RCC 7860 (cell line): ENCODE data around the gene EPHB2.

Experiments
- DNase-seq: peaks from one replicate; pipeline ENCODE4 v3.0.0-alpha.2; 2015; ENCODE audit warnings: low spot score
- FAIRE-seq: peaks from 2 replicates; lab custom pipeline; 2012; peaks lifted over from hg19 to GRCh38; lab: Jason Lieb, UNC

EPHB2 gene

DNA sequence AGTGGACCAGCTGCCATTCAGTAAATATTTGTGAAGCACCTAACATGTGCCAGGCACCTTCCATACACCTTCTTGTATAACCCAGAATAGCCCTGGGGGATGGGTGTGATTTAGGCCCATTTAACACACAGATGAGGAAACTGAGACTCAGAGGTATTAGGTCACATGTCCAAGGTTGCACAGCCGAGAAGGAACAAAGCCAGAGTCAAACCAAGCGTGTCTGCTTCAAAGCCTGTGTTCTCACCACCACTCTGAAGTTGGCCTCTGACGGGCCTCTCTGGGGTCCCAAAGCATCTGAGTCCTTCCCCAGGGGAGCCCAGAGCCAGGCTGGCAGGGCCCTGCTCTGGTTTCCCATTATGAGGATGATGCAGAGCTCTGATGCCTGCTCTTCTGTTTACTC, 196.9 kb downstream of the EPHB2 start:
- no peak for FAIRE-seq
- DNase-seq: no peak

GRCh38 chr1:22908880-22909426, 198.3 kb downstream of the EPHB2 start:
- DNase-seq: no peak
- no peak for FAIRE-seq

DNA sequence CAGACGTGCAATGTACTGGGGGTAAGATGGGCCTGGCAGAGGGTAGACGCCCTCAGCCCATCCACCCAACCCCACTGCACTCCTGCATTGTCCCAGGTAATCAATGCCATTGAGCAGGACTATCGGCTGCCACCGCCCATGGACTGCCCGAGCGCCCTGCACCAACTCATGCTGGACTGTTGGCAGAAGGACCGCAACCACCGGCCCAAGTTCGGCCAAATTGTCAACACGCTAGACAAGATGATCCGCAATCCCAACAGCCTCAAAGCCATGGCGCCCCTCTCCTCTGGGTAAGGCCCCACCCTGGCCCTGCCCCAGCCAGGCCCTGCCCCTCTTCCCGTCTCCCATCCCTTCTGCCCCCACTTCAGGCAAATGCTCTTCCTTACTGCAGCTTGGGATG, 199.6 kb downstream of the EPHB2 start:
- DNase-seq (no peak), FAIRE-seq (no peak)

DNA sequence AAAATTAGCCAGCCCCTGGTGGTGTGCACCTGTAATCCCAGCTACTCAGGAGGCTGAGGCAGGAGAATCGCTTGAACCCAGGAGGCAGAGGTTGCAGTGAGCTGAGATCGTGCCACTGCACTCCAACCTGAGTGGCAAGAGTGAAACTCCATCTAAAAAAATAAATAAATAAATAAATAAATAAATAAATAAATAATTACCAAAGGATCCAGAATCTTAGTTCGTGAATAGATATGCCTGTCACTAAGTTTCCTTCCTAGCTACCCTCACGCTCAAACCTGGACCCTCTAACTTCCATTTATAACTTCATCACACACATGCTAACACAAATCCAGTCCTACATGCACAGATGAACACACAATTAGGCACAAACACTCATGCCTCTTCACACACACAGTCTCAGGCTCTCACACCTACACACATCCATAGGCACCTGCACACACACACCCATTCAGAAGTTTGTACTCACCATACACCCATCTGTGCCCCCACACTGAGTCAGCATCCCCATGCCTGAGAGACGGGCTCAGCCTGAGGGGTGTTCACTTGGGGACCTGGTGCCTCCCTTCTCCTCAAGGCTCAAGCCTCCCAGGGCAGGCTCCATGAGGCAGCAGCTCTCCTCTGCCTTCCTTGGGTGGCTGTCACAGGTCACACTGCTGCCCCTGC, 200.5 kb downstream of the EPHB2 start:
- DNase-seq (no peak), FAIRE-seq (no peak)

DNA sequence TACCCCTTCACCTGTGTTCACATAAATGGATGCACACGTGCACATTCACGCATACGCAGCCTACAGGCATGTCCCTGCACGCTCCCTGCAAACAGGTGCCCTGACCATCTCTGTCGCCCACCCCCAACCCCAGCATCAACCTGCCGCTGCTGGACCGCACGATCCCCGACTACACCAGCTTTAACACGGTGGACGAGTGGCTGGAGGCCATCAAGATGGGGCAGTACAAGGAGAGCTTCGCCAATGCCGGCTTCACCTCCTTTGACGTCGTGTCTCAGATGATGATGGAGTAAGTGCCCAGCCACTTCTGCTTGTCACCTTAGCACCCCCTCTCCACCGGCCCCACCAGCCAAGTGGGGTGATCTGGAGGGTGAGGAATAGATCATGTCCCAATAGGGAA, 201.7 kb downstream of the EPHB2 start:
- no peak for DNase-seq
- FAIRE-seq: no peak

GRCh38 chr1:22913421-22914141, 202.9 kb downstream of the EPHB2 start:
- FAIRE-seq (no peak), DNase-seq (no peak)

DNA sequence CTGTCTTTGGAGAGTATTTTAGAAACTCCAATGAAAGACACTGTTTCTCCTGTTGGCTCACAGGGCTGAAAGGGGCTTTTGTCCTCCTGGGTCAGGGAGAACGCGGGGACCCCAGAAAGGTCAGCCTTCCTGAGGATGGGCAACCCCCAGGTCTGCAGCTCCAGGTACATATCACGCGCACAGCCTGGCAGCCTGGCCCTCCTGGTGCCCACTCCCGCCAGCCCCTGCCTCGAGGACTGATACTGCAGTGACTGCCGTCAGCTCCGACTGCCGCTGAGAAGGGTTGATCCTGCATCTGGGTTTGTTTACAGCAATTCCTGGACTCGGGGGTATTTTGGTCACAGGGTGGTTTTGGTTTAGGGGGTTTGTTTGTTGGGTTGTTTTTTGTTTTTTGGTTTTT, 203.5 kb downstream of the EPHB2 start:
- no peak for DNase-seq
- FAIRE-seq: no peak

DNA sequence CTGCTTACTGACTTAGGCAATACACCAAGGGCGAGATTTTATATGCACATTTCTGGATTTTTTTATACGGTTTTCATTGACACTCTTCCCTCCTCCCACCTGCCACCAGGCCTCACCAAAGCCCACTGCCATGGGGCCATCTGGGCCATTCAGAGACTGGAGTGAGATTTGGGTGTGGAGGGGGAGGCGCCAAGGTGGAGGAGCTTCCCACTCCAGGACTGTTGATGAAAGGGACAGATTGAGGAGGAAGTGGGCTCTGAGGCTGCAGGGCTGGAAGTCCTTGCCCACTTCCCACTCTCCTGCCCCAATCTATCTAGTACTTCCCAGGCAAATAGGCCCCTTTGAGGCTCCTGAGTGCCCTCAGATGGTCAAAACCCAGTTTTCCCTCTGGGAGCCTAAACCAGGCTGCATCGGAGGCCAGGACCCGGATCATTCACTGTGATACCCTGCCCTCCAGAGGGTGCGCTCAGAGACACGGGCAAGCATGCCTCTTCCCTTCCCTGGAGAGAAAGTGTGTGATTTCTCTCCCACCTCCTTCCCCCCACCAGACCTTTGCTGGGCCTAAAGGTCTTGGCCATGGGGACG, 204.1 kb downstream of the EPHB2 start:
- FAIRE-seq: no peak

DNA sequence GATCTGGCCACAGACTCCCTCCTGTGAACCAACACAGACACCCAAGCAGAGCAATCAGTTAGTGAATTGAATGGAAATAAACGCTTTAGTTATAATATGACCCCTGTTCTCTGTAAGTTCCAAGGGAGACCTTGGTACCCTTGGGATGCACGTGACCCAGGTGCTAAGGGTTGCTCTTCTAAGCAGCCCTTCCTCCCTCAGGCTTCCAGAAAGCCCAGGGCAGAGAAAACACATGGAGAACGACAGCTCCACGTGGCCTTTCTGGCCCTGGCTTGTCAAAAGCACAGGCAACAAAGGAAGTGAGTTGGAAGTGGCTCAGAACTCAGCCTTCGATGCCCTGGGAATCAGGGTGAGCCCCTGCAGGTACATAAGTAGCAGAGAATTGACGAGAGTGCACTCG, 204.6 kb downstream of the EPHB2 start:
- FAIRE-seq (no peak), DNase-seq (no peak)

More for the DNA sequence above, 204.1 kb downstream of the EPHB2 start:
- no peak for DNase-seq

DNA sequence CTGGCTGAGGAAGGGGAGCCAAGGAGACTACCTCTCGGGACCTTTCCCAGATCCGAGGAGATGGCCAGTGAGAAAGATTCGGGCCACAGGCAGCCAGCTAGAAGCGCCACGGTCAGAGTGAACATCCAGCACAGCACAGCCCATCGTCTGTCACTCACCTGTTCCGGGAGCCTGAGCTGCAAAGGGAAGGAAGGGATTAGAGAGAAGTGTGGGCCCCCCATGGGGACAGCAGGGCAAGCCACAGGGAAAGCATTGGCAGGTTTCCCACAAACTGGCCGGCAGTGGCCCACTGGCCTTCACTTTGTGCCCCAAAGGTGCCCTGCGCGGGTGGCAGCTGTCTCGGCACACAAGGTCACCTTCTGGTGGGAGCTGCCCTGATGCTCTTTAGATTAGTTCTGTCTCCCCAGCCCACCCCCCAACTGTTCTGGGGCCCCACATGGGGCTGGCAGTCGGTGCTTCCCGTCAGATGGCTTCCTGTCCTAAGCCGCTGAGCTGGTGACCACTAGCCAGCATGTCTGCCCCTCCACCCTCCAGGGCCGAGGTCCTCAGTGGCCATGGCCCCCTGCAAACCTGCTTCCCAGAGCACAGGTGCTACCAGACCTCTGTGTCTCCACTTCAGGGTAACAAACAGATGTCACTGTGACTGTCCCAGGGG, 205.3 kb downstream of the EPHB2 start:
- FAIRE-seq: no peak

DNA sequence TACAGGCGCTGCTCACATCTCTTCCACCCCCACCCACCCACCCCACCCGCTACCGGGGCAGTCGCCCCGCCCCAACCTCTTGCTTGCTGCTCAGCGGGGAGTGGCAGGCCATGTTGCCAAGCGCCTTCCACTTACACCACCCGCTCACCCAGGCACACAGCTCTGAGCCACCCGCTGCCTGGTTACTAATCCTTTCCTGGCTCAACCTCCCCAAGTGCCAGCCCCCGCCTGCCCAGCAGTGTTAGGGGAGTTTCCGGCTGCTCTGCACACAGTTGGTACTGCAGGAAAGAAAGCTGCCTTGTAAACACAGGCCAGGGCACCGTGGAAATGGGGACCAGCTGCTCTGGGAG, 205.8 kb downstream of the EPHB2 start:
- peak; percentile 55 for DNase-seq
- no peak for FAIRE-seq

More for the DNA sequence above, 205.3 kb downstream of the EPHB2 start:
- no peak for DNase-seq

DNA sequence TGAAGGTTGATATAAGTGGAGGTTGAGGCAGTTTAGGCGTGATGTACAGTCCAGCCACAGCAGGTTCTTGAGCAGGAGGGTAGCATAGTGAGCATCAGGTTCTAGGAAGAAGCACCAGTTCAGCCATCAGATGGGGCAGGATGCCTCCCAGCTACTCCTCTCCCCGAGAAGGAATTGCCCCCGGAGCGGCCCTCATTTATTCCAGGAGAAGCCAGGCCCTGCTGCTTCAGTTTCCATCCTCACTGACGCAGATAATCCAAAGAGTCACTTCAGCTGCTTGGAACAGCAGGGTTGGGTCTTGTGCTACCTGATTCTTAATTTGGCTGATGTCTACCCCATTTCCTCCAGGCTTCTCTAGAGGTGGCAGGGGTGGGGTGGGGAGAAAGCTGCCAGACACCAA, 207.3 kb downstream of the EPHB2 start:
- FAIRE-seq (no peak), DNase-seq (no peak)

DNA sequence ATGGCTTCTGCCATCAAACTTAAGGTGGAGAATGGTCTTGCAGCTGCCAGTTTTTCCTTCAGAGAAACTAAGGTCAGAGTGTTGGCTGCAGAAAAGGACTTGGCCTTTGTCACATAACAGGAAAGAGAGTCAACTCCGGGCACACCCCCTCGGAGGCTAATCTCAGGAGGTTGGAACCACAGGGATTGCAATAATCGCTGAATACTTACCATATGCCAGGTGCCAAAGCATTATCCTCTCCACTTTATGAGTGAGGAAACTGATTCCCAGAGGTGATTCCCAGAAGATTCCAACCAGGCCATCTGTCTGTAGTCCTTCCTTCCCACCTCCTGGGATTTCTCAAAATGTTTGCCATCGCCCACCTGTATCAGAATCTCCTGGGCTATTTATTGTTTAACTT, 208.0 kb downstream of the EPHB2 start:
- no peak for FAIRE-seq
- no peak for DNase-seq

DNA sequence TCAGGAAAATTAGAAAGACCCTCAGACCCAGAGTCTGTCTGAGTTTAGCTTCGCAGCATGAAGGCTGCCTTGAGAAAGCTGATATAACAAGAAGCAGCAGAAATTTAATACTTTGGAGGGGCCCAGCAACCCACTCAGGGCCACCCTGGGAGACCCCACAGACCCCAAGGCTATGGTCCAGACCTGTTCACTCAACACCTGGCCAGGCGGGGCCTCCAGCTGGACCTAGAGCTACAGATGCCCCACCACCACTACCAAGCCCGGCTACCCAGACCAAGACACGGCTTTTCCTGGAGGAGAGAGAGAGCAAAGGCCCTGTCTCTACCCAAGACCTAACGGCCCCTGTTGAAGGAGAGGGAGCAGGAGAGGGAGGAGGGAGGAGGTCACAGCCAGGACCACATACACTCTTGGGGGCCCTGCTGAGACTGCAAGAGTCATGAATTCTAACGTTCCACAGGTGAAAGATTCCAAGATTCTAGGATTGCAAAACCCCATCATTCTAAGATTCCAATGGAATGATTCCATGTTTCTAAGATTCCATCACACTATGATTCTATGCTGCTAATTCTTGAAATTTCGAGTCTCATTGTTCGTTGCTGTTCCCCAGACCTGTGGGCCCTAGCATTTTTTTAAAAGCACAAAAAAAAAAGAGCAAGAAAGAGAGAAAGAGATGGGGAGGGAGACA, 208.8 kb downstream of the EPHB2 start:
- DNase-seq: peak; percentile 45
- no peak for FAIRE-seq

GRCh38 chr1:22920026-22920733, 209.5 kb downstream of the EPHB2 start:
- FAIRE-seq (no peak), DNase-seq (peak; percentile 13)

DNA sequence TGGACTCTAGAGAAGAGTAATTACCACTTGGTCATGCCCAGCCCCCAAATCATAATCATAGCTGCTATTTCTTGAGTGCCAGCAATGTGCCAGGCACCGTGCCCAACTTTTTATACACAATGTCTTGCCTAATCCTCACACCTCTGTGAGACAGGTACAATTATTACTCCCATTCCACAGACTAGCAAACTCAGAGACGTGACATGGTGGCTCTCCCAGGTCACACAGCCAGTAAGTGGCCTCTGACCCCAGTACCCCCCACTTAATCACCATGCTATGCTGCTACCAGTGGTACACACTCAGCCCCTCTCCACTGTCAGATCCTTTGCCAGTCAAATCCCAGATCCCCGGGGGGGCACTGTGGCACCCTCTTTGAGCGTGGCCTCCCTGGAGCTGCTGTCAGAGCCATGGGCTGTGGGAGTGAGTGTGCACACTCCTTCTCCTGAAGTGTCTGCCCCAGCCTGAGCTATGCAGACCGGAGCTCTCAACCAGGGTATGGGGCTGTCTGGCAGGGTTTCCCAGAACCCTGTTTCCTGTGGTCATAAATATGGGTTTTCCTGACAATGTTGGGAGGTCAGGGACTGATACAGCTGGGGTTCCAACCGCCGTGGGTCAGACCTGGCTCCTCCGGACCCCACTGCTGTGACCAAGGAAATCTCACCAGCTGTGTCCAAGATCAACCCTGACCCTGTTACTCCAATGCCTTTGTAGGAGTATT, 210.3 kb downstream of the EPHB2 start:
- no peak for FAIRE-seq
- no peak for DNase-seq

DNA sequence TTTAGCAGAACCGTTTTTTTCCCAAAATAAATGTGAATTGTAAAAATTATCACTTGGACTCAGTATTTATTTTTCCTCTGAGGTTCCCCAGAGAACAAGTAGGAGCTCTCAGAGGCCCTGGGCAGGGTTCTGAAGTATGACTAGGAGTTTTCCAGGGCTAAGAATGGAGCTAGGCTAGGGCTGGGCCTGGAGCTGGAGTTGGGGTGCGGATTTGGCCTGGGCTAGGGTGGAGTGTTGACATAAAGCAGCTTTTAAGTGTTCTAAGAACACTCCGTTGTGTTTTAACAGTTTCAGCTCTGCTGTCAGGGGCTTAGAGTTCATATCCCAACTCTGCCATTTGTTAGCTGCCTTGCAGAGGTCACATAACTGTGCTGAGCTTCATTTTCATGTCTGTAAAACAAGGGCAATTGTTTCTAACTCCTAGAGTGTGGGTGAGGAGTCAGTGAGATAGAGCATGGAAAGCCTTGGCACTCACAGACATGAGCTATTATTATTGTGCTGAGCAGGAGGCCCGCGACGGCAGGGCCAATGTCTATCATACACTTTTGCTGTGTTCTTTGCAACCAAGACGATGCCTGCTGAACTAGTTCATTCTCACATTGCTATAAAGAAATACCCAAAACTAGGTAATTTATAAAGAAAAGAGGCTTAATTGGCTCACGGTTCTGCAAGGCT, 210.9 kb downstream of the EPHB2 start:
- FAIRE-seq: no peak
- no peak for DNase-seq

DNA sequence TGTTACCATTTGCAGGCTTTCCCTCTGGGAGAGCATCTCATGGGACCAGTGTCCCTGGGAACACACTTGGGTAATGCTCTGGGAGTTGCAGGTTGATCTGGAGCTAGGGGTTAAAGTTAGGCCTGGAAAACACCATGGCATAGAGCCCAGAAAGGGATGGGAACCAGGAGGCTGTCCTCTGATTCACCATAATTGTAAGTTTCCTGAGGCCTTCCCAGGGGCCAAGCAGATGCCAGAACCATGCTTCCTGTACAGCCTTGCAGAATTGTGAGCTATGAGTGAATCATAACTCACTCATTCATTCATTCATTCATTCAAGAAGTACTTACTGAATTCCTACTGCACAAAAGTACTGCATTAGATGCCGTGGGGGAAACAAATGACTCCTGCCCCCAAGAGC, 212.0 kb downstream of the EPHB2 start:
- FAIRE-seq (no peak), DNase-seq (no peak)

DNA sequence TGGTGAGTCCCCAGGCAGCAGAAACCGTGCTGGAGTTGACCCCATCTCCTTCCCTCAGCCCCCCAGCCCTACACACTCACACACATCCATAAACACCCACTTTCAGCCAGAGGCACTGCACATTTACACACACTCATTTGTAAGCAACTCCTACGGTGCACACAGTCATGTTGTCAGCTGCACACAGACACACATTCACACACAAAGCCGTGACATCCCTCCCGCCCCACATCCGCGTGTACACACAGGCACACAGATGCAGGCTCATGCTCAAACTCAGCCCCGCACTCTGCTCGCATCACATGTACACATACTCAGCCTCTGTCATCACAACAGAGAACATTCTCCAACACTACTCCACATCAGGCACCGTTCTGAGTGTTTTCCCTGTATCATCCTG, 214.5 kb downstream of the EPHB2 start:
- DNase-seq: no peak
- FAIRE-seq: no peak
